HG02840 (cell line): ENCODE measurements around the gene INPP5A.

Source experiments
- ATAC-seq: cut with Tn5 transposase; IDR thresholded peaks from one replicate; pipeline ENCODE4 v1.9.1; 2021; ENCODE audit warnings: mild to moderate bottlenecking, moderate library complexity, moderate number of reproducible peaks; ENCODE audit not compliant: unreplicated experiment, low FRiP score

INPP5A gene

GRCh38 chr10:132576671-132577349, 39.2 kb downstream of the INPP5A start:
- no peak for ATAC-seq

- ATAC-seq, result no peak
Measured at GRCh38 chr10:132577350-132578003, 39.9 kb downstream of the INPP5A start.

GRCh38 chr10:132578287-132578951, 40.8 kb downstream of the INPP5A start:
- ATAC-seq, result no peak

- ATAC-seq, result no peak
Measured at GRCh38 chr10:132579027-132579859, 41.7 kb downstream of the INPP5A start.

- ATAC-seq, result no peak
Measured at GRCh38 chr10:132580143-132580542, 42.6 kb downstream of the INPP5A start.

GRCh38 chr10:132580617-132581016, 43.0 kb downstream of the INPP5A start:
- ATAC-seq, result no peak

- ATAC-seq, result no peak
Measured at GRCh38 chr10:132582137-132582536, 44.5 kb downstream of the INPP5A start.

- no peak for ATAC-seq
Measured at GRCh38 chr10:132582771-132583170, 45.2 kb downstream of the INPP5A start.

GRCh38 chr10:132583456-132583855, 45.9 kb downstream of the INPP5A start:
- ATAC-seq, result no peak

- ATAC-seq, result no peak
Measured at GRCh38 chr10:132584081-132584480, 46.5 kb downstream of the INPP5A start.

- no peak for ATAC-seq
Measured at GRCh38 chr10:132585732-132586722, 48.4 kb downstream of the INPP5A start.

- ATAC-seq, result no peak
Measured at GRCh38 chr10:132586739-132587138, 49.2 kb downstream of the INPP5A start.

GRCh38 chr10:132587175-132587574, 49.6 kb downstream of the INPP5A start:
- no peak for ATAC-seq

GRCh38 chr10:132588301-132589013, 50.9 kb downstream of the INPP5A start:
- ATAC-seq, result no peak

GRCh38 chr10:132589015-132589414, 51.4 kb downstream of the INPP5A start:
- no peak for ATAC-seq

GRCh38 chr10:132589681-132590080, 52.1 kb downstream of the INPP5A start:
- no peak for ATAC-seq

GRCh38 chr10:132590094-132590751, 52.6 kb downstream of the INPP5A start:
- ATAC-seq, result no peak

- ATAC-seq, result no peak
Measured at GRCh38 chr10:132590752-132591121, 53.1 kb downstream of the INPP5A start.
